HG03060 (cell line): Measurements from ENCODE around the gene PIKFYVE.
"Not testable (repeated sequence)": the region's sequence is repeated elsewhere in the genome, so short reads cannot be mapped to it uniquely, and the experiment has no call there.

ENCODE experiments used
- ATAC-seq: cut with Tn5 transposase; IDR thresholded peaks from one replicate; pipeline ENCODE4 v1.9.1; 2021; ENCODE audit warnings: low read depth, moderate number of reproducible peaks; ENCODE audit not compliant: unreplicated experiment

The PIKFYVE gene

DNA sequence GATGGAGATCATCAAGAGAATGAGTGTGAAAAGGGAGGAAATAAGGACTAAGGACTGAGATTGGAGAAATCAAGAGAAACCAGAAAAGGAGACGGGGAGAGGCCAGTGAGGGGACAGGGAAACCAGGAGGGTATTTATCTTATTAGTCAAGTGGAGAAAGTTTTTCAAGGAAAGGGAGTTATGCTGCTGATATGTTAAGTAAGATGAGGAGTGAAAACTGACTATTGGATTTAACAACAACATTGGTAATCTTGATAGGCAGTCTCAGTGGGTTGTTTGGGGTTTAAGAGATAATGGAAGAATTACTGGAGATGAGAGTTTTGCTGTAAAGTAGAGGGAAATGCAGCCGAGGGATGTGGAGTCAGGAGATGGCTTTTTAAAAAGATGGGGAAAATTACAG lies 30.6 kb downstream of the PIKFYVE start:
- ATAC-seq = no peak

DNA sequence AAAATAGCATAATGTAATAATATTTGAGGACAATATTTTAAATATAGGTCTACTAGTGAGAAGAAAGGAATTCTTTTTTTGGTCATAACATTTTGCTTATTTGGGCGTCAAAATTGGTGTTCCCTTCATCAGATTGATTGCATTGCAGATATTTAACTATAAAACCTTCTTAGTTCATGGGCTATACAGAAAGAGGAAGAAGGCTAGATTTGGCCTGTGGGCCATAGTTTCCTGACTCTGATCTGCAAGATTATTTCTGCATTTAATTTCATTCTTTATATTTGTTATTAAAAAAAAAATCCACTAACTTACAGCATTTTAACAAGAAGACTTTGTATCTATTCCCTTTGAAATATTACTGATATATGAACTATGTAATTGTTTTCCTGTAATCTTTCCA lies 31.9 kb downstream of the PIKFYVE start:
- no peak for ATAC-seq

DNA sequence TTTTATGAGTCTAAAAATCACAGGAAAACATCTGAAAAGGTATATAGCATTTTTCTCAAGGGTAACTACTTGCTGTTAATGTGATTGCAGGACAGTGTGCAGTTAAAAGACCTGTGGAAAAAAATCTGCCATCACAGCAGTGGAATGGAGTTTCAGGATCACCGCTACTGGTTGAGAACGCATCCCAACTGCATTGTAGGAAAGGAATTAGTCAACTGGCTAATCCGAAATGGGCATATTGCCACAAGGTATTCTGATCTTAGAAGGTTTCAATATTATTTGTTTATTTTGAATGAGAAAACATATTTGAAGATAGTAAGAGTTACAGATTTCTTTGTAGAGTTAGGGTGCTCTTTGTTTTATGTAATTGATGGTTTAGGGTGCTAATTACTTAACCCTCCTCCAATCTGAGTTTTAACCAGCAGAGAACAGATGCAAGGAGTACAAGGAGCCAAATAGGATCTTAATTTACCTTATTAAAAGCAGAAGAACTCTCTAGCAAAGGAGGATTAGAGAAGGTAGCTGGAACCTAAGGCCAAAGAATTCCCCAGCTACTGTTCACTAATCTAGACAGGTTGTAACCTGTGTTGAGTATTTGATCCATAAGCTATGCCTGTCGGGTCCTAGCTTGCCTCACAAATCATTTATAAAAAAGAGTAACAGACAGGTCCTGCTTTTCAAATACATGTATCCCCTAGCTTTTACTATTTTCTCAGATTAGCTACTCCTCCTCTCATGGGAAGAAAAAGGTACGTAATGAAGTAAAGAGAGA lies 35.0 kb downstream of the PIKFYVE start:
- no peak for ATAC-seq

DNA sequence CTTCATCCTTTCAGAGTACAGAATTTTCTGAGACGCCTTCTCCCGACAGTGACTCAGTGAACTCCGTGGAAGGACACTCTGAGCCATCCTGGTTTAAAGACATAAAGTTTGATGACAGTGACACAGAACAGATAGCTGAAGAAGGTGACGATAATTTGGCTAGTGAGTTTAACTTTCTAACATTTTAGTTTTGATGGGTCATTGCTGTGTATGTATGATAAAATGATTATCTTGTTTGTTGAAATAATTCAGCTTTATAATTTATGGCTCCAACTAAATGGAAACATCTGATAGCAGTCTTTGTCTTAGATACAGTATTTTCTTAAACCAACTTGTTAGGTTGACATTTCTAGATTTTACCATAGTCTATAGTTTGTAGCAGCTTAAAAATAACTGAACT lies 38.1 kb downstream of the PIKFYVE start:
- no peak for ATAC-seq

DNA sequence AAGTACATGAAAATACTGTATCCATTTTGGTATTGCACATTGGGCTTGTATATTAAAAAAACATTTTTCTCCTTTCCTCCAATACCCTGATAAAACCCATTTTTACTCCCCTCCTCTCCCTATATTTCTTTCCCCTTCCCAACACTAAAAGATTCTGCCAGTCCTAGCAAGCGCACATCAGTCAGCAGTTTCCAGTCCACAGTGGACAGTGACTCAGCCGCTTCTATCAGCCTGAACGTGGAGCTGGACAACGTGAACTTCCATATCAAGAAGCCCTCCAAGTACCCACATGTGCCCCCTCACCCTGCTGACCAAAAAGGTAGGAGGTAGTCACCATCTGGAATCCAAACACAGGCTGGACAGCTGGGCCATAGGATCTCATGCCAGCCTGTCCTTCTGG lies 38.6 kb downstream of the PIKFYVE start:
- ATAC-seq = no peak

DNA sequence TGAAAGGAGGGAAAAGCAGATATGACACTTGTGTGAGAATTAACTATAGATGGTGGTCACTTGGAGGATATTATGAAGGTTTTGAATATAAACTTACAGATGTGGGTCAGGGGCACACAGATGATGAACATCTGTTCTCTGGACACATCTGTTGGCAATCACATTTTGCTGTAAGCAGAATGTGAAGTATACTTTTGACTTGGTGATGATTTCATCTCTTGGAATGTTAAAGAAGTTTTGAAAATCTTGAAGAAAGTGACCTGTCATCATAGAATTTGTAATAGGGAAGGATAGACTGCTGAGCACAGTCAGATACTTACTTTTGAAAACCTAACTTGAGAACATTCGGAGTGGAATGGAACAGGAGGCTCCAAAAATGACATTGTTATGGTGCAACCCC lies 40.2 kb downstream of the PIKFYVE start:
- ATAC-seq = no peak

DNA sequence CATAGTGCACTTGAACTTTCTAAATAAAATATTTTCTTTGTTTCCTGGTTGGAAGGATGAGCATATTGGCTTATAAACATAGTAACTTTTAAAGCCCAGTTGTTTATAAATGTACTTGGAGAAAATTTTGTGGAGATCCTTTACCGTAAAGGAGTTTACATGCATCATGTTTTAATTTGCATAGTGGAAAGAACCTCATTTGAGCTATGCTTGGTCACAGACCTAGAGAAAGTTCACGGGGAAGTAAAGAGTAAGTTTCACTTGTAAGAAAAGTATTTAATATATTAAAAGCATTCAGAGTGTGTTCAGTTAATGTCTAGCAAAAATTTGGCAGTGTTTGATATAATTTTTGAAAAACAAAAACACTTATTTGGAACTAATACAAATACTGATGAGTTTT lies 45.3 kb downstream of the PIKFYVE start:
- peak; percentile 37 for ATAC-seq

DNA sequence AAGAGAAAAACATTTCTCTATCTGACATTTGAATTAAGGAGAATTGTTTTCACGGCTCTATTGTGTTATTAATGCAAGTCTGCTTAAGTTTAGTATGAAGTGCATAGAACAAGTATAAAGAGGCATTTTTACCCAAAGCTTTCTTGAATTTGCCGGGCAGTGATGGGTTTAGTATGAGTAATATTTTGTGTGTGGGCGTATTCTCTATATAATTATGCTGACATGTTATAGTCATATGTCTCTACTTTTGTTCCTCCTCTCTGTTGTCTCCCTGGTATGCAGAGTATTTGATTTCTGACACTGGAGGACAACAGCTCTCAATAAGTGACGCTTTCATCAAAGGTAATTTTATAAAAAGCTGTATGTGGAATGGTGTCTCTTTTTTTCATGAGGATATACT lies 45.9 kb downstream of the PIKFYVE start:
- peak; percentile 54 for ATAC-seq

DNA sequence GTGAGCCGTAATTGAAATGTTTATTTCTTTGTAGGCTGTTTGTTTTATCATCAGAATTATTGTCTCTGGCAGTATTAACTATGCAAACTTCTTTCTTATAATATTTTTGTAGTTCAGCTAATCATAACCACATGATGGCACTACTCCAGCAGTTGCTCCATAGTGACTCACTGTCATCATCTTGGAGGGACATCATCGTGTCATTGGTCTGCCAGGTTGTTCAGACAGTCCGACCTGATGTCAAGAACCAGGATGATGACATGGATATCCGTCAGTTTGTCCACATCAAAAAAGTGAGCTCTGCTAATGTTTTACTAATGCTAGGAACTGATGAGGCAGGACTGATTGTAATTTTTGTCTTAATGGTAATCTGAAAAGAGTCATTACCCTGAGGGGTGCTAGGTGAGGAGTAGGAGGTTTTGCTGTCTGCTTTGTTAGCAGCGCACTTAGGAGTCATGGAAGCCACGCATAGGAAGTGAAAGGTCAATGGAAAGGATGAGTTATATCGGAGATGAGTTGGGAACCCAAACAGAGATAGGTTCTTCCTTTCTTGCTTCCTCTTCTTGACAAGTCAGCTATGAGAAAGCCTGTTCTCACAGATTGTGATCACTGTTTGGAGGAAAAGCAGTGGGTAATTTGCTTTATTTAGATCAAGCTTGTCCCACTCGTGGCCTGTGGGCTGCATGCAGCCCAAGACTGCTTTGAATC lies 49.2 kb downstream of the PIKFYVE start:
- ATAC-seq = peak; percentile 59

DNA sequence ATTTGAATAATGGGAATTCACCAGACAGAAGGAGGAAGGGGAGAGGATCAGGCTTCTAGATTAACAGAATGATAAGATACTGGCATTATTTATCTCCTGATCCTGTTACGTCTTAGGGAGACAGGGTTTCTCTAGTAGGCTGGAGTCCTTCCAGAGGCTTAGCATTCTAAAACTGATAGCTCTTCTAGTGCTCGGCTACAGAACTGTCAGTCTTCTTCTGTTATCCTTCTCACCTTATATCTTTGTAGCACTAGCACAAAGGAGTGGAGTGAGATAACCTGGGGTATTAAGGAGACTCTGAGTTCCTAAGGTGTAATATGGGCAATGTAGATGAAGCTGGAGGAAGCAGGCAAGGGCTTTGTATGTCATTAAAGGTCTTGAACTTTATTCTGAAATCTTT lies 52.1 kb downstream of the PIKFYVE start:
- ATAC-seq = no peak

DNA sequence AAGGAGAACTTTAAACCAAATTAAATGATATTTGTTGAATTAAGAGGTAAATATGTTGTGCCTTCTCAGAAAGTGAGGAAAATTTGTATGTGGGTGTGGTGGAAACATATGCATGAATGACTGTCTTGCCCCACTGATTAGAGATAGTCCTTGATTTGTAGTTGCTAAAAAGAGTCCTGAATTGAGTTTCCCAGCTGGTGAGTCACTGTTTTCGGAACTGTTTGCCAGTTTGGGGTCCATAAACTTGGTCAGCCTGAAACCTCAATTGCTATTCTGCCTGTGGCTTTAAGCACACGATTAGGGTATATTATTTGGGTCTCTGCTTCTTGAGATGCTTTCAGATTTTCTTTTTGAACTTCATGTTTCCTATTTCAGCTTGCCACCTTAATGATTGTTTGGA lies 53.3 kb downstream of the PIKFYVE start:
- ATAC-seq = peak; percentile 25

DNA sequence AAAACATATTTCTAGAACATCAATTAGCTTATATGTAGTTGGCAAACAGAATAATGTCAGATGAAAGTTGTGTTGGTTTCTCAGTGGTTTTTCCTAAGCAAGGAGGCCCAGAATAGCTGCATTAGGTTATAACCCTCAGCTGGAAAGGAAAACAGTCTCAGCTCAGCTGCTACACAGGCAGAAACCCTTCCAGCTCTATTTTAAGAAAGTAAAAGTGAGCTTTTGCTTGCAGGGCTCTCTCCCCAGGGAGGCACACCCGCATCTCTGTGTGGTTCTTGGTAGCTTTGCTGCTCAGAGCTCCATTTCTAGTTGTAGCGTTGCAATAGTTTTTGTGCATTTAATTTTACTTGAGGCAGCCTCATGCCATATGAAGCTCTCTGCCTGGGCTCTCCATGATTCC lies 54.6 kb downstream of the PIKFYVE start:
- ATAC-seq = peak; percentile 75

DNA sequence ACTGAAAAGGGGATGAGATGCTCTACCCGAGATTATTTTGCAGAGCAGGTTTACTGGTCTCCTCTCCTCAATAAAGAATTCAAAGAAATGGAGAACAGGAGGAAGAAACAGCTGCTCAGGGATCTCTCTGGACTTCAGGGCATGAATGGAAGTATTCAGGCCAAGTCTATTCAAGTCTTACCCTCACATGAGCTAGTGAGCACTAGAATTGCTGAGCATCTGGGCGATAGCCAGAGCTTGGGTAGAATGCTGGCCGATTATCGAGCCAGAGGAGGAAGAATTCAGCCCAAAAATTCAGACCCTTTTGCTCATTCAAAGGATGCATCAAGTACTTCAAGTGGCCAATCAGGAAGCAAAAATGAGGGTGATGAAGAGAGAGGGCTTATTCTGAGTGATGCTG lies 60.0 kb downstream of the PIKFYVE start:
- ATAC-seq = no peak

DNA sequence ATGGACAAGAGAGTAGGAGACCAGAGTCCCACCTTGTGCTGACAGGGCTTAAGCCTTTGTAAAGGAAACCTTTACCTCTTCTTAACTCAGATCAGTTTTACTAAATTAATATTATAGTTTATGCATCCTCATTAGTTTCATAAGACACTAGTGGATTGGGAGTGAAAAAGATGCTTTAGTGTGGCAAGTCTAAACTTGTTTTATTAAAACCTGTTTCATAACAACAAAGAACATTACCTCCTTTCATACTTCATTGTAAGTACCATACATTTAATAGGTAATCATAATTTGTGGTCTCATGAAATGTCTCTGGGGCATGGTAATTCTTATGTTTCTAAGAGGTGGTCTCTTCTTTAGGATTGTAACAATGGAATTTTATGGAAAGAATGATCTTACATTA lies 63.4 kb downstream of the PIKFYVE start:
- ATAC-seq = no peak

DNA sequence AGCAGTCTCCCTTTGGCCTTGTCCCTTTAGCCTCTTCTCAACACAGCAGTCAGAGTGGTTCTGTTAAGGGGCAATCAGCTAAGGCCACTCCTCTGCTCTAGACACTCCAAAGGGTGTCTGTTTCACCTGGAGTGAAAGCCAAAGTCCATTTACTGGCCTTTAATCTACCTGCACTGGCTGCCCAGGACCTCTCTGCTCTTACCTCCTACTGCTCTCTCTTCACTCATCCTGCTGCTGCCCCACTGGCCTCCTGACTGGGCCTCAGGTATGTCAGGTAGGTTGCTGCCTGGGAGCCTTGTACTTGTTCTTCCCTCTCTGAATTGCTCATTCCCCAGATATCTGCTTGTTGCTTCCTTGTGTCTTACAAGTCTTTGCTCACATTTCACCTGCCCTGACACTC lies 68.2 kb downstream of the PIKFYVE start:
- no peak for ATAC-seq

DNA sequence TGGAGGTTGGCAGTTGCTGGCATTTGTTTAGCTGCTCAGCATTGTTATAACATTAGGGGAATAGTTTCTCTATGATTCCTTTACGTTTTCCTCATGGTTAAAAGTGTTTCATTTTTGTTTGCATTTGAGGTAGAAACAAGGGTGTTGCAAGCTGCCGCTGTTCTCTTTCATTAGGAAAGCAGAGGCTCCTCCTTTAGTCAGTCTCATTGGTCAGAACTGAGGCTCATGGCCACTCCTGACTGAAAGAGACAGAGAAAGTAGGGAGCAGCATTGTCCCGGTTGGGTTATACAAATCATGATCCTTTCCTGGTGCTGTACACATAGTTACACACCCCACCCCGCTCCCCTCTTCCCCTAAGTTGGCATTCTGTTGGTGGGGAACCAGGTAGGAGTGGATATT lies 80.7 kb downstream of the PIKFYVE start:
- ATAC-seq = no peak

DNA sequence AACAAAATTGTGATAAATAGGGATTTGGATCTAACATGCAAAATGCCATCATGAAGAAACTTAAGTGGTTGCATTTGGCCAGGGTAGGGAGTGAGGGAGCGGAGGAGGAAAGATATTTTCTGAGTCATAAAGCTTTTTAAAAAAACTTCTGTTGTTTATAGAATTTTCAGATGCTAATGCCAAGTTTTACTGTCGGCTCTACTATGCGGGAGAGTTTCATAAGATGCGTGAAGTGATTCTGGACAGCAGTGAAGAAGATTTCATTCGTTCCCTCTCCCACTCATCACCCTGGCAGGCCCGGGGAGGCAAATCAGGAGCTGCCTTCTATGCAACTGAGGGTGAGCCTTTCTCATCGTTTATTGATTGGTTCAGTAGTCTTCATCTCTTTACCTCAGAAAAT lies 84.6 kb downstream of the PIKFYVE start:
- ATAC-seq = no peak

DNA sequence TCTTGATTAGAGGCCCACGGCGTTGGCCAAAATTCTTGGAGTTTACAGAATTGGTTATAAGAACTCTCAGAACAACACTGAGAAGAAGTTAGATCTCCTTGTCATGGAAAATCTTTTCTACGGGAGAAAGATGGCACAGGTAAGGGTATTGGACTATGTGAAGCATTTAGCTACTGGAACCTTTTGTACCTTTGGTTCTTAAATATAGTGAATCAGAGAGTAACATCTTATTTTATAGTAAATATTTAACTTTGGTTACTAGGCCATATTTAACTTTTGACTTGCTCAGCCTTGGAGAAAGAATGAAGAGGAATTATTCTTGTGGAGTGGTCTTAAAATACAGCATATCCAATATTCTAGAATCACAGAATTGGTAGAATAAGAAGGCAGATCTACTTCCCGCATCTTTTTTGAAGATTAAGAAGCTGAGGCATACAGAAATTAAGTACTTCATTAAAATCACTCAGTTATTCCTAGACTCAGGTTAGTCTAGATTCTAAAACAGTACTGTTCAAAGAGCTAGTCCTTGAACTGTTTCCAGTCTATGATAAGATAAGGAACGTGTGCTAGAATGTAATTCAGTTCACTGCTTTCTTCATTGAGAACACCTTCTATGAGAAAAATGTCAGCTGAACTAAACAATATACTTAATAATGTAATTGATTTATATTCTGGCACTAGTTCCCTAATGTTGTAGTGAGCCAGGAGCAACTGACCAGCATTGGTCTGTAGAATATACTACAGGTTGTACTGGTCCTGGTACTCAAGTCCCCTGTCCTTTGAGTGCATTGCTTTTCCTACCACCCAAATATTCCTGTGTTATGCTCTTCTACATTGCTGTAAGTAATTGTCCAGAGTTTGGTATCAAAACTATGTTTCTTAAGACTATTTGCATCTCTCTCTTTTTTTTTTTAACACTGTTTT lies 86.9 kb downstream of the PIKFYVE start:
- no peak for ATAC-seq

DNA sequence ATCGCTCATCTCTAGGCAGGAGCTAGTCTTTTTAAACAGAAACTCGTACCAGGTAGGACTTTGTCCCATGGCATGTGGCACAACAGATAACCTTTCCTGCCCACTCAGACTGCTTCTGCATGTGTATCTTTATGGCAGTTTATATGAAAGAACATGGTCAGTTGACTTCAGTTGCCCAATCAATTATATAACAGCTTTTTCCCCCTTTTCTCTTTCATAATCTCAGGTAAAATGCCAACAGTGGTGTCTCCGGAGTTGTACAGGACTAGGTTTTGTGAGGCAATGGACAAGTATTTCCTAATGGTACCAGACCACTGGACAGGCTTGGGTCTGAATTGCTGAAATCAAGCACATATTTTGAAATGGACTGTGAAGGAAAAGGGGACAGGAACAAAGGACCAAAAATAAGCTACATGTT lies 88.9 kb downstream of the PIKFYVE start:
- ATAC-seq = no peak

DNA sequence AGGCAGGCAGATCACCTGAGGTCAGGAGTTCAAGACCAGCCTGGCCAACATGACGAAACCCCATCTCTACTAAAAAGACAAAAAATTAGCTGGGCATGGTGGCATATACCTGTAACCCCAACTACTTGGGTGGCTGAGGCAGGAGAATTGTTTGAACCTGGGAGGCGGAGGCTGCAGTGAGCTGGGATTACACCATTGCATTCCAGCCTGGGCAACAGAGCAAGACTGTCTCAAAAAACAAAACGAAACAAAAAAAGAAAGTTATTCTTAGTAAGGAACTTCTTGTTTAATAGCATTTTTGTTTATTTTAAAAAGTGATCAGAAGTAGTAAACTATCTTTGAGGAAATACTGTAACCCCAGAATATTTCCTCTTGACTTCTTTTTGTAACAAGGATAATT lies 90.4 kb downstream of the PIKFYVE start:
- ATAC-seq = not testable (repeated sequence)
